GM12864 (cell line): Measurements from ENCODE around the gene TPRN.

ENCODE experiments used
- DNase-seq: peaks from one replicate; pipeline ENCODE4 v3.0.0-alpha.2; 2011; ENCODE audit warnings: low read depth
- H3K4me3 ChIP-seq: 2 replicates; pipeline ENCODE4 v1.5.1; 2011; ENCODE audit warnings: mild to moderate bottlenecking, low read depth, low read length, control low read depth
- CTCF ChIP-seq: IDR thresholded peaks from 2 replicates; pipeline ENCODE4 v1.5.1; 2011; ENCODE audit warnings: low read depth, mild to moderate bottlenecking, moderate library complexity, low read length, control low read depth, inconsistent platforms; ENCODE audit errors: missing control alignments

Gene TPRN

GRCh38 chr9:137211532-137211931 lies 11.0 kb upstream of the TPRN start:
- H3K4me3 ChIP-seq: no peak overlapping the region
- TF ChIP-seq CTCF: no peak
- DNase-seq: no peak

- no peak for DNase-seq
- TF ChIP-seq CTCF: no peak
- H3K4me3 ChIP-seq: peak overlapping the region; percentile 93
Observed at GRCh38 chr9:137206602-137207001, 6.1 kb upstream of the TPRN start.

- DNase-seq: peak; percentile 41
- no peak for TF ChIP-seq CTCF
- peak within 1 kb of the TSS; percentile 93 for H3K4me3 ChIP-seq
Observed at GRCh38 chr9:137205126-137206069, 4.9 kb upstream of the TPRN start, which contains the start of the genes NDOR1 and TMEM203. Gene NDOR1, plus strand, starts transcription at chr9:137205700. Its CDS starts 78 bp downstream, at chr9:137205778. Gene TMEM203, minus strand, starts transcription at chr9:137205648. Its CDS starts 234 bp downstream, at chr9:137205414.

GRCh38 chr9:137204731-137205125 lies 4.2 kb upstream of the TPRN start:
- no peak for TF ChIP-seq CTCF
- DNase-seq: no peak
- H3K4me3 ChIP-seq: peak overlapping the region; percentile 93

- no peak for DNase-seq
- H3K4me3 ChIP-seq: no peak overlapping the region
- no peak for TF ChIP-seq CTCF
Observed at GRCh38 chr9:137202966-137203365, 2.4 kb upstream of the TPRN start.

- peak overlapping the region; percentile 67 for H3K4me3 ChIP-seq
- no peak for DNase-seq
- TF ChIP-seq CTCF: no peak
Observed at GRCh38 chr9:137201205-137201868, 796 bp upstream of the TPRN start.
